ENCODE measurements around the gene PIM1. TPM values are rescaled to one million over a fixed set of nuclear protein-coding genes. Genes with fewer than 3 reads are reported as not detected.

PIM1 gene
- total RNA-seq, 4 donors from 2014 or later = 16.1 to 35.9 (median 22.6) TPM

DNA sequence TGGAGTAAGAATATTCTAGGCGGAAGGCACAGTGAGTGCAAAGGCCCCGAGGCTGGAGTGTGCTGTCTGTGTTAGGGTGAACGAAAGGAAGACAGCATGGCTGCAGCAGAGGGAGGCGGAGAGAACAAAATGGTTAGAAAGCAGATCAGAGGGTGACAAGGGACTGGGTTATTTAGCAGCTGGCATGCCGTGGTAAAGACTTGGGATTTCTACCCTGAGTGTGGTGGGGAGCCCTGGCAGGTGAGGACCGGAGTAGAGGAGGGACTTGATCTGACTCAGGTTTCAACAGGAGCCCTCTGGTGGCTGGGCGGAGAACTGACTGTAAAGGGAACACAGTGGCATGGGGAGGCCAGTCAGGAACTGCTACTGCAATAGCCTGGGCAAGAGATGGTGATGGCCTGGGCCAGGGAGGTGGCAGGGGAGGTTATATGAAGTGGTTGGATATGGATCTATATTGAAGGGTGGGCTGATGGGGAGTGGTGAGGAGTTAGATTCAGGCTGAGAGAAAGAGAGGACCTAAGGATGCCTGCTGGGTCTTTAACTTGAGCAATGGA lies 38.0 kb downstream of the PIM1 start:
- TF ChIP-seq, protein P1, sequence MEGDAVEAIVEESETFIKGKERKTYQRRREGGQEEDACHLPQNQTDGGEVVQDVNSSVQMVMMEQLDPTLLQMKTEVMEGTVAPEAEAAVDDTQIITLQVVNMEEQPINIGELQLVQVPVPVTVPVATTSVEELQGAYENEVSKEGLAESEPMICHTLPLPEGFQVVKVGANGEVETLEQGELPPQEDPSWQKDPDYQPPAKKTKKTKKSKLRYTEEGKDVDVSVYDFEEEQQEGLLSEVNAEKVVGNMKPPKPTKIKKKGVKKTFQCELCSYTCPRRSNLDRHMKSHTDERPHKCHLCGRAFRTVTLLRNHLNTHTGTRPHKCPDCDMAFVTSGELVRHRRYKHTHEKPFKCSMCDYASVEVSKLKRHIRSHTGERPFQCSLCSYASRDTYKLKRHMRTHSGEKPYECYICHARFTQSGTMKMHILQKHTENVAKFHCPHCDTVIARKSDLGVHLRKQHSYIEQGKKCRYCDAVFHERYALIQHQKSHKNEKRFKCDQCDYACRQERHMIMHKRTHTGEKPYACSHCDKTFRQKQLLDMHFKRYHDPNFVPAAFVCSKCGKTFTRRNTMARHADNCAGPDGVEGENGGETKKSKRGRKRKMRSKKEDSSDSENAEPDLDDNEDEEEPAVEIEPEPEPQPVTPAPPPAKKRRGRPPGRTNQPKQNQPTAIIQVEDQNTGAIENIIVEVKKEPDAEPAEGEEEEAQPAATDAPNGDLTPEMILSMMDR (IDR thresholded peaks at IDR 0.05; ENCODE audit: low read depth) = no peak

- TF ChIP-seq, protein P1 (IDR thresholded peaks at IDR 0.05; ENCODE audit: low read depth) = no peak
These were observed 38.8 kb downstream of the PIM1 start for GRCh38 chr6:37208793-37209192.

DNA sequence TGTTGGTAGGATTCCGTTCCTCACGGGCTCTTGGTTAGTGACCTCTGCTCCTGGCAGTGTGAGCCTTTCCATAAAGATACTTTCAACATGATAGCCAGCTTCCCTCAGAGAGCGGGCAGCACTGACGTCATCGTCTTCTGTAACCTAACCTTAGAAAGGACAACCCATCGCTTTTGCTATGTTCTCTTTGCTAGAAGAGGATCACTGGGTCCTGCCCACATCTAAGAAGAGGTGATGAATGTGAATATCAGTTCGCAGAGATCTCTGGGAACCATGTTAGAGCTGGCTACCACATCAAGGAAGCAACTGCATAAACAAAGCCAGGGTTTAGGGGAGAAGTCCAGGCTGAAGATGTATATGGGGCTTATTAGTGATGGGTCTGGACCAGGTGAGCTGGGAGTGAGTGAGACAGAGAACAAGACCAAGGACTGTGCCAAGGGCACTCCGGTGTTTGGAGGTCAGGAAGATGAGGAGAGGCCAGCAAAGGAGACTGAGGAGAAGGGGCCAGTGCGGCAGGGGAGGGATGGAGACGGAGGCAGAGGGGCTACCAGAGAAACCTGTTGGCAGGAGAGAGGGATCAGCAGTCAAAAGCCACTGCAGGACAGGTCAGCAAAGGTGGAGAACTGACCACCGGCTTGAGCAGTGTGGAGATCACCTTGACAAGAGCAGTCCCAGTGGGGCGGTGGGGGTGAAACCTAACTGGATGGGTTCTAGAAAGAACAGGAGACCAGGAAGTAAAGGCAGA lies 39.7 kb downstream of the PIM1 start:
- TF ChIP-seq, protein P1 (IDR thresholded peaks at IDR 0.05; ENCODE audit: low read depth) = no peak

GRCh38 chr6:37210313-37210968 lies 40.5 kb downstream of the PIM1 start:
- TF ChIP-seq, protein P1 (IDR thresholded peaks at IDR 0.05; ENCODE audit: low read depth) = no peak

- TF ChIP-seq, protein P1 (IDR thresholded peaks at IDR 0.05; ENCODE audit: low read depth) = no peak
These were observed 42.3 kb downstream of the PIM1 start for GRCh38 chr6:37212268-37212667.

GRCh38 chr6:37218061-37218460 lies 48.1 kb downstream of the PIM1 start:
- TF ChIP-seq, protein P1 (IDR thresholded peaks at IDR 0.05; ENCODE audit: low read depth) = no peak

DNA sequence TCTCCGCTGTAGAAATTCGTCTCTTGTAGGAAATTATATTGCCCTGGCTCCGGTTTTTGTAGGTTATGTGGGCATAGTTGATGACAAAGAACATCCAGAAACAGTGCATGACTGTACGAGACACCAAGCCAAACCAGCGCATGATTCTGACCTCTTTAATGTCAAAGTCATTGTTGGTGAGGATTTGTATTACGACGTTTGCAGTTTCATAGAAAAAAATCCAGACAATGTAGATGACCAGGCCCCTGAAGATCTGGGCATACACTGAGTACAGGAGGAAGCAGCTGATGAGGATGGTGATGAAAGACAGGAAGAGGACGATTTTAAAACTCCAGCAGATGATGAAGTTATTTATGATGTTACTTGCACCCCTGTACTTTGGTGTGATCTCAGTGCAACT lies 48.6 kb downstream of the PIM1 start:
- TF ChIP-seq, protein P1 (IDR thresholded peaks at IDR 0.05; ENCODE audit: low read depth) = no peak

All from subcutaneous adipose tissue (tissue), 4 donors.